HepG2 (cell line): ENCODE data around the gene PRMT7. TPM values are rescaled to one million over a fixed set of nuclear protein-coding genes. Genes with fewer than 3 reads are reported as not detected.

ENCODE experiments used
- ATAC-seq: fragments of 200-7000 bp; cut with Tn5 transposase; 3 replicates; pipeline ENCODE4 v1.9.1; 2020; ENCODE audit warnings: mild to moderate bottlenecking, moderate library complexity
- BruUV-seq: library from RNA; stranded (reverse); fragments of 400-500 nt; replicated peaks from 2 replicates; lab custom pipeline; 2021; lab: Mats Ljungman, UMichigan
- CTCF ChIA-PET: fragments of 300-600 bp; formaldehyde crosslinking; extraction: SDS; loops from one replicate; lab custom pipeline; 2021; ENCODE audit warnings: low total read pairs, inconsistent platforms, low intra/inter-chr PET ratio; lab: Yijun Ruan, JAX
- POLR2A ChIA-PET: fragments of 350-600 bp; sonication (Branson Sonifier 250); formaldehyde crosslinking; loops from one replicate; lab custom pipeline; 2020; ENCODE audit warnings: antibody characterized with exemption, inconsistent platforms; lab: Yijun Ruan, JAX
- DNase-seq: peaks from one replicate; pipeline ENCODE4 v3.0.0-alpha.2; 2015; ENCODE audit warnings: low spot score
- FAIRE-seq: peaks from 3 replicates; lab custom pipeline; 2011; peaks lifted over from hg19 to GRCh38; lab: Jason Lieb, UNC
- H2AFZ ChIP-seq: one replicate; pipeline ENCODE4 v1.6.1; 2011; ENCODE audit warnings: low read length, inconsistent platforms
- H3K27ac ChIP-seq: fragments of 300-600 bp; 3 replicates; pipeline ENCODE4 v1.8.0; 2011; ENCODE audit warnings: mixed run types, mild to moderate bottlenecking, mixed read lengths, low read length, inconsistent platforms; ENCODE audit not compliant: insufficient read depth; ENCODE audit errors: extremely low read length
- H3K27me3 ChIP-seq, 2 experiments: fragments of 200-600 bp in 1 of 2; 2 replicates in 1 of 2; 3 replicates in 1 of 2; pipeline versions ENCODE4 v1.6.0 to v1.8.0; 2011; ENCODE audit warnings: low read length in 2 of 2, mild to moderate bottlenecking in 2 of 2, moderate library complexity in 2 of 2, inconsistent platforms in 1 of 2; ENCODE audit not compliant: insufficient read depth in 2 of 2, control insufficient read depth in 1 of 2
- H3K36me3 ChIP-seq, 2 experiments: fragments of 200-600 bp in 1 of 2; replicated peaks in 1 of 2; 2 replicates in 1 of 2; 3 replicates in 1 of 2; pipeline versions ENCODE4 v1.5.1 to v1.8.0; 2011; ENCODE audit warnings: low read length in 2 of 2, inconsistent platforms in 1 of 2; ENCODE audit not compliant: insufficient read depth in 2 of 2, control insufficient read depth in 1 of 2
- H3K4me1 ChIP-seq: 2 replicates; pipeline ENCODE4 v1.5.1; 2012; ENCODE audit warnings: low read length, inconsistent platforms; ENCODE audit not compliant: insufficient read depth
- H3K4me2 ChIP-seq: 2 replicates; pipeline ENCODE4 v1.6.0; 2011; ENCODE audit warnings: low read depth, low read length, inconsistent platforms
- H3K4me3 ChIP-seq, 3 experiments: fragments of 200-600 bp in 1 of 3; sonication (generic), shearing (Covaris generic) in 1 of 3; replicated peaks in 1 of 3; 2 replicates each; pipeline ENCODE4 v1.5.1; 2011 to 2016; ENCODE audit warnings: low read length in 3 of 3, inconsistent platforms in 2 of 3, low read depth in 2 of 3, mild to moderate bottlenecking in 2 of 3, control low read depth in 1 of 3, mixed read lengths in 1 of 3; ENCODE audit not compliant: insufficient read depth in 1 of 3
- H3K79me2 ChIP-seq: one replicate; pipeline ENCODE4 v1.6.1; 2011; ENCODE audit warnings: low read length, inconsistent platforms; ENCODE audit not compliant: insufficient read depth
- H3K9ac ChIP-seq: 2 replicates; pipeline ENCODE4 v1.6.0; 2011; ENCODE audit warnings: mild to moderate bottlenecking, low read depth, low read length, inconsistent platforms; ENCODE audit not compliant: insufficient read depth
- H3K9me3 ChIP-seq: 2 replicates; pipeline ENCODE4 v1.5.1; 2012; ENCODE audit warnings: mild to moderate bottlenecking, low read length
- H4K20me1 ChIP-seq: 2 replicates; pipeline ENCODE4 v1.6.0; 2011; ENCODE audit warnings: inconsistent platforms, mild to moderate bottlenecking, low read length, moderate library complexity; ENCODE audit not compliant: insufficient read depth
- ATF1 ChIP-seq: IDR thresholded peaks from 2 replicates; pipeline ENCODE4 v1.6.1; 2016; ENCODE audit warnings: mild to moderate bottlenecking, control low read depth
- DBP ChIP-seq: sonication (generic); formaldehyde crosslinking; IDR thresholded peaks from 2 replicates; pipeline ENCODE4 v1.4.0; 2020; ENCODE audit warnings: missing genetic modification reagents; ENCODE audit errors: not compliant biosample characterization
- FOXA3 ChIP-seq: IDR thresholded peaks from 2 replicates; pipeline ENCODE4 v1.6.1; 2016; ENCODE audit warnings: missing genetic modification reagents, missing compliant biosample characterization
- HMGXB4 ChIP-seq, 2 experiments: sonication (generic) in 1 of 2; formaldehyde crosslinking in 1 of 2; IDR thresholded peaks; 2 replicates each; pipeline versions ENCODE4 v1.4.0 to v1.6.1; 2018 to 2020; ENCODE audit warnings: missing genetic modification reagents in 2 of 2, borderline replicate concordance in 1 of 2, low read depth in 1 of 2, mild to moderate bottlenecking in 1 of 2, missing biosample characterization in 1 of 2
- HNRNPH1 ChIP-seq: fragments of 200-400 bp; formaldehyde crosslinking; optimal IDR thresholded peaks from 2 replicates; pipeline ENCODE3; 2017; ENCODE audit warnings: mild to moderate bottlenecking, low read depth, low read length
- JARID2 ChIP-seq: sonication (generic); formaldehyde crosslinking; IDR thresholded peaks from 2 replicates; pipeline ENCODE4 v1.8.1; 2023; ENCODE audit warnings: missing genetic modification reagents, inconsistent platforms; ENCODE audit not compliant: insufficient replicate concordance
- MLX ChIP-seq: IDR thresholded peaks from 2 replicates; pipeline ENCODE4 v1.6.1; 2016
- SIX1 ChIP-seq: sonication (generic); formaldehyde crosslinking; IDR thresholded peaks from 2 replicates; pipeline ENCODE4 v1.4.0; 2020; ENCODE audit warnings: missing genetic modification reagents, borderline replicate concordance
- TEAD2 ChIP-seq: sonication (generic); formaldehyde crosslinking; IDR thresholded peaks from 2 replicates; pipeline ENCODE4 v1.9.0; 2021; ENCODE audit warnings: missing genetic modification reagents
- U2AF1 ChIP-seq: fragments of 200-400 bp; formaldehyde crosslinking; optimal IDR thresholded peaks from 2 replicates; pipeline ENCODE3; 2017; ENCODE audit warnings: mild to moderate bottlenecking, low read depth, low read length
- ZBTB21 ChIP-seq: sonication (generic); formaldehyde crosslinking; IDR thresholded peaks from 2 replicates; pipeline ENCODE4 v1.4.0; 2020; ENCODE audit warnings: missing genetic modification reagents
- ZBTB49 ChIP-seq: sonication (generic); formaldehyde crosslinking; IDR thresholded peaks from 2 replicates; pipeline ENCODE4 v1.4.0; 2020; ENCODE audit warnings: missing genetic modification reagents, borderline replicate concordance
- ZNF841 ChIP-seq: sonication (generic); formaldehyde crosslinking; IDR thresholded peaks from 2 replicates; pipeline ENCODE4 v1.8.1; 2023; ENCODE audit warnings: missing genetic modification reagents, borderline replicate concordance
- WGBS: methylation state at CpG from one replicate; pipeline ENCODE4 v1.1.6; 2017; ENCODE audit warnings: low lambda C conversion rate; 5-methylcytosine and 5-hydroxymethylcytosine counted together
- in situ Hi-C: cut with HindIII; loops from 2 replicates; pipeline ENCODE4 v1.10.0; 2017; ENCODE audit warnings: low pct_unique_long_range_greater_than_20kb; ENCODE audit not compliant: extremely low pct_ligation_motif_present
- intact Hi-C: fragments of 100-400 bp; cut with micrococcal nuclease; formaldehyde crosslinking; loops from one replicate; pipeline ENCODE4 v1.10.0; 2022; ENCODE audit not compliant: unreplicated experiment
- polyA plus RNA-seq, 8 experiments: library from polyadenylated mRNA; depleted of rRNA in 3 of 8; stranded (reverse) in 7 of 8; unstranded in 1 of 8; fragments of >200 nt; fragmentation: Illumina TruSeq in 4 of 8; extraction: Trizol in 4 of 8; gene quantifications; 2 replicates each; pipeline versions ENCODE4 v1.2.1 to v1.2.3, GENCODE V29; 2011 to 2016; ENCODE audit warnings: low read depth in 4 of 8, missing spikeins in 1 of 8, mixed read lengths in 1 of 8; ENCODE audit not compliant: insufficient read depth in 1 of 8
- total RNA-seq, 5 experiments: library from RNA; depleted of rRNA; stranded (reverse); fragments of >200 nt; fragmentation: Illumina TruSeq; extraction: Trizol; gene quantifications; 2 replicates each; pipeline ENCODE4 v1.2.3, GENCODE V29; 2016; ENCODE audit warnings: low read depth in 1 of 5

The PRMT7 gene
- total and polyA plus RNA-seq, 2 of the 13 experiments (the other 11 are each of a cell fraction or from before 2014, with no cell fraction given), result 47.5 to 55.0 TPM

- TF ChIP-seq DBP, result no peak
These were observed 45.5 kb upstream of the PRMT7 start (continued) for GRCh38 chr16:68265078-68265920.

- Histone ChIP-seq H3K4me2 (peak overlapping the region; percentile 72), H3K36me3 (peaks cover 6 to 13% of the 10 kb centered on the region in 2 experiments), H3K9ac (peak overlapping the region; percentile 46), H3K79me2 (peaks cover 66% of the 10 kb centered on the region), H3K9me3 (no peaks in the 10 kb centered on the region), H4K20me1 (peaks cover 31% of the 10 kb centered on the region), H3K4me3 (peak overlapping the region; percentile 3 to 43 (median 5); a peak in 4 of 6 replicates), H3K27ac (peak overlapping the region; percentile 78), H3K4me1 (peaks cover 84% of the 10 kb centered on the region), H2AFZ (no peak overlapping the region), H3K27me3 (no peaks in the 10 kb centered on the region; a peak in 1 of 5 replicates)
- ATAC-seq (no peak), DNase-seq (peak; percentile 61), FAIRE-seq (peak; percentile 65)
- CTCF ChIA-PET, result no interaction called here
- 41% methylated on average over 6 of the region's 6 CpGs for WGBS
- POLR2A ChIA-PET, result interaction anchor here (1.4 to 3.5 kb wide), 3 partner anchors 14 to 43 kb away, joined by 4 to 17 read pairs (median 8); partner anchors contain the start of genes PRMT7 and SLC7A6OS
- no TSS peak for BruUV-seq
- in situ Hi-C loops, result no loop called here
- intact Hi-C loops, result no loop called here
- TF ChIP-seq ZBTB21 (CRISPR knock-in tag) (no peak), HMGXB4 (CRISPR knock-in tag; IDR thresholded peaks at IDR 0.05; ENCODE audit: borderline replicate concordance in 1 of 2, low read depth in 1 of 2) (no peak), HNRNPH1 (no peak), SIX1 (CRISPR knock-in tag) (0 out of 2 replicates have a peak, but pooled peaks have one; percentile 22), TEAD2 (no peak), MLX (CRISPR knock-in tag) (no peak), JARID2 (no peak), ZBTB49 (CRISPR knock-in tag) (no peak), FOXA3 (0 out of 2 replicates have a peak, but pooled peaks have one; percentile 13), U2AF1 (no peak), ATF1 (CRISPR knock-in tag) (no peak), ZNF841 (CRISPR knock-in tag) (no peak)
These were observed 43.0 kb upstream of the PRMT7 start for GRCh38 chr16:68267612-68268405.
